PC-9 (cell line): Measurements from ENCODE around the gene C9orf152.

ENCODE experiments used
- EZH2 ChIP-seq: fragments of 200-600 bp; sonication (generic); IDR thresholded peaks from 2 replicates; pipeline ENCODE4 v1.8.0; 2017; ENCODE audit warnings: antibody characterized with exemption, low read depth
- TF ChIP-seq, protein P1 (sequence below): fragments of 200-600 bp; sonication (generic); conservative IDR thresholded peaks from 2 replicates; pipeline ENCODE4 v1.6.1; 2017; ENCODE audit warnings: mixed run types, antibody characterized with exemption, mild to moderate bottlenecking, moderate library complexity

DNA sequence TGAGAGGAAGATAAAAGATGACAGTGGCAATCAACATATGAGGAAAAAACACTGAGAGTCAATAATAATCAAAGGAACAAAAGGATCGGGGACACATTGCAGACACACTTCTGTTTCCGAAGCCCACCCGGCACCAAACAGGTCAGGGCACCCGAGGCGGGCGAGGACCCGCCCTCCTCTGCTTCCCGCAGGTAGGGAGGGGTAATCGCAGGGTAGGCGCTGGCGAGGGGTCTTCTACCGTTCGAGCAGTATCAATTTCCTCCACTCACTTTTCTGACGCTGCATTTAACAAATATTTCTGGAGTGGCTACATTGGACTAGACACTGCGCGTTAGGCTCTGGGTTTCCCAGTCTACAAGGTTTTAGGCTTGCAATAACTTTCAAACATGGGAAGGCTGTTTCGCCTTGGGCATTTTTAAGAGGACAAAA lies 47.1 kb upstream of the C9orf152 start:
- TF ChIP-seq, protein P1, sequence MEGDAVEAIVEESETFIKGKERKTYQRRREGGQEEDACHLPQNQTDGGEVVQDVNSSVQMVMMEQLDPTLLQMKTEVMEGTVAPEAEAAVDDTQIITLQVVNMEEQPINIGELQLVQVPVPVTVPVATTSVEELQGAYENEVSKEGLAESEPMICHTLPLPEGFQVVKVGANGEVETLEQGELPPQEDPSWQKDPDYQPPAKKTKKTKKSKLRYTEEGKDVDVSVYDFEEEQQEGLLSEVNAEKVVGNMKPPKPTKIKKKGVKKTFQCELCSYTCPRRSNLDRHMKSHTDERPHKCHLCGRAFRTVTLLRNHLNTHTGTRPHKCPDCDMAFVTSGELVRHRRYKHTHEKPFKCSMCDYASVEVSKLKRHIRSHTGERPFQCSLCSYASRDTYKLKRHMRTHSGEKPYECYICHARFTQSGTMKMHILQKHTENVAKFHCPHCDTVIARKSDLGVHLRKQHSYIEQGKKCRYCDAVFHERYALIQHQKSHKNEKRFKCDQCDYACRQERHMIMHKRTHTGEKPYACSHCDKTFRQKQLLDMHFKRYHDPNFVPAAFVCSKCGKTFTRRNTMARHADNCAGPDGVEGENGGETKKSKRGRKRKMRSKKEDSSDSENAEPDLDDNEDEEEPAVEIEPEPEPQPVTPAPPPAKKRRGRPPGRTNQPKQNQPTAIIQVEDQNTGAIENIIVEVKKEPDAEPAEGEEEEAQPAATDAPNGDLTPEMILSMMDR: no peak
- no peak for TF ChIP-seq EZH2
